ENCODE results near the gene COQ2. TPM values are rescaled to one million over a fixed set of nuclear protein-coding genes. Genes with fewer than 3 reads are reported as not detected.
"Not testable (repeated sequence)": the region's sequence is repeated elsewhere in the genome, so short reads cannot be mapped to it uniquely, and the experiment has no call there.

Gene COQ2
- total RNA-seq, 6 experiments from 2014 or later = 6.9 to 15.5 (median 10.6) TPM

DNA sequence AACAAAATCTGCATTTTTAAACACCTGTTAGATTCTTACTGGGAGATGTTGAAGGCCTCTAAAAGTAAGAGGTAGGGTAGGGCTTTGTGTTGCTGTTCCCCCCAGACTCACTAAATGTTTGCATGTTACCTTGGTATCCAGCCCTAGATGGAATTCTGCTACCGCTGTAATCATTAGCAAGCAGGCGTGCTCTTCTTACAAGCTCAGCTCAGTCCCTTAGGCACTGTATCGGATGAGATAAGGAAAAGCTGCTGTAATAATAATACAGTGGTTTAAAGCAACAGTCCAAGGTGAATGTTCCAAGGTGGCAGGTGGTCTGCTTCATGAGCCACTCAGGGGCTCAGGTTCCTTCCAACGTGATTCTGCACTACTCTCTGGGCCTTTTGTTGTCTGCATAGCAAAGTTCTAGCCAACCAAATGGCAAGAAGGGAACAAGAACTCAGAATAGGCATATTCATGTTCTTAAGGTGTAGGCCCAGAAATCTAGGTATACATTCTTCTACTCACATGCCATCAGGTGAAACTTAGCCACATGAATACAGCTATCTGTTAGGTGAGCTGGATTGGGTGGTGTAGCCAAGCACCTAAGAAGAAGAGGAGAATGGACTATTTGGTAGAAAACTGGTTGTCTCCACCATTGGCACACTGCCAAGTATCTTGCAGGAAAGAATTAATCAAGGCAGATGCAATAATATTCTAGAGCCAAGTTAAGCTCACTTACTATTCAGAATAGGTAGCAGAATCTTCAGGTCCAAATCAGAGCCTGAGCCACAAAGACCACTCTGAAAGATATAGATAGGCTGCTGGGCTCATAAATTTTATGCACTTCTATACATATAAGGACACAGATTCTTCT lies 46.0 kb downstream of the COQ2 start:
- no peak for DNase-seq
- no peaks in the 10 kb centered on the region for H3K36me3 ChIP-seq
- no peak for TF ChIP-seq POLR2A (IDR thresholded peaks at IDR 0.05)
- TF ChIP-seq, protein P1, sequence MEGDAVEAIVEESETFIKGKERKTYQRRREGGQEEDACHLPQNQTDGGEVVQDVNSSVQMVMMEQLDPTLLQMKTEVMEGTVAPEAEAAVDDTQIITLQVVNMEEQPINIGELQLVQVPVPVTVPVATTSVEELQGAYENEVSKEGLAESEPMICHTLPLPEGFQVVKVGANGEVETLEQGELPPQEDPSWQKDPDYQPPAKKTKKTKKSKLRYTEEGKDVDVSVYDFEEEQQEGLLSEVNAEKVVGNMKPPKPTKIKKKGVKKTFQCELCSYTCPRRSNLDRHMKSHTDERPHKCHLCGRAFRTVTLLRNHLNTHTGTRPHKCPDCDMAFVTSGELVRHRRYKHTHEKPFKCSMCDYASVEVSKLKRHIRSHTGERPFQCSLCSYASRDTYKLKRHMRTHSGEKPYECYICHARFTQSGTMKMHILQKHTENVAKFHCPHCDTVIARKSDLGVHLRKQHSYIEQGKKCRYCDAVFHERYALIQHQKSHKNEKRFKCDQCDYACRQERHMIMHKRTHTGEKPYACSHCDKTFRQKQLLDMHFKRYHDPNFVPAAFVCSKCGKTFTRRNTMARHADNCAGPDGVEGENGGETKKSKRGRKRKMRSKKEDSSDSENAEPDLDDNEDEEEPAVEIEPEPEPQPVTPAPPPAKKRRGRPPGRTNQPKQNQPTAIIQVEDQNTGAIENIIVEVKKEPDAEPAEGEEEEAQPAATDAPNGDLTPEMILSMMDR (IDR thresholded peaks at IDR 0.05) = no peak
- no peaks in the 10 kb centered on the region for H3K27me3 ChIP-seq
- WGBS (ENCODE audit: insufficient coverage, low coverage, low lambda C conversion rate, missing lambda C conversion rate) = 89% methylated on average over 4 of the region's 4 CpGs
- H3K4me1 ChIP-seq = no peaks in the 10 kb centered on the region
- ATAC-seq = no peak
- no peak overlapping the region for H3K4me3 ChIP-seq
- intact Hi-C loops (cut with DNase I) = no loop called here
- no peak overlapping the region for H3K27ac ChIP-seq
- H3K9me3 ChIP-seq = no peaks in the 10 kb centered on the region

DNA sequence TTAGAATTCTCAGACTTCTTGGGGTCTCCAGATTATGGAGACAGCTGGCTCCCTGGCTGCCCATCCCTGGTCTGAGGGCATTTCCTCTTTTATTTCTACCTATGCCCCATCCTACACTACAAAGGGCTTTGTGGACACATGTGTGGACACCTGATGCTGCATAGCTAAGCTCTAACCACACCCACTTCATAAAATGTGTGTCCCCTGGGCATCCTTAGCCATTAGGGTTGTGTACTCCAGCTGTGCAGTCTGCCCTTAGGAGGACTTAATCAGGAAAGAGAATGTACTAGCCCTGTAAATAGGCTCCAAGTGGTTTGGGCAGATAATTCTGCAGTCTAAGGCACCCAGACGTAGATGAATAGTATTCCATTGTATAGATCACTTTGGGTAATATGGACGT lies 47.0 kb downstream of the COQ2 start:
- no peaks in the 10 kb centered on the region for H3K27me3 ChIP-seq
- WGBS (ENCODE audit: insufficient coverage, low coverage, low lambda C conversion rate, missing lambda C conversion rate) = 100% methylated on average over 2 of the region's 2 CpGs
- intact Hi-C loops (cut with DNase I) = no loop called here
- H3K9me3 ChIP-seq = no peaks in the 10 kb centered on the region
- no peaks in the 10 kb centered on the region for H3K4me1 ChIP-seq
- no peak for TF ChIP-seq POLR2A (IDR thresholded peaks at IDR 0.05)
- TF ChIP-seq, protein P1 (IDR thresholded peaks at IDR 0.05) = no peak
- ATAC-seq = no peak
- H3K36me3 ChIP-seq = no peaks in the 10 kb centered on the region
- no peak for DNase-seq
- no peak overlapping the region for H3K27ac ChIP-seq
- no peak overlapping the region for H3K4me3 ChIP-seq

DNA sequence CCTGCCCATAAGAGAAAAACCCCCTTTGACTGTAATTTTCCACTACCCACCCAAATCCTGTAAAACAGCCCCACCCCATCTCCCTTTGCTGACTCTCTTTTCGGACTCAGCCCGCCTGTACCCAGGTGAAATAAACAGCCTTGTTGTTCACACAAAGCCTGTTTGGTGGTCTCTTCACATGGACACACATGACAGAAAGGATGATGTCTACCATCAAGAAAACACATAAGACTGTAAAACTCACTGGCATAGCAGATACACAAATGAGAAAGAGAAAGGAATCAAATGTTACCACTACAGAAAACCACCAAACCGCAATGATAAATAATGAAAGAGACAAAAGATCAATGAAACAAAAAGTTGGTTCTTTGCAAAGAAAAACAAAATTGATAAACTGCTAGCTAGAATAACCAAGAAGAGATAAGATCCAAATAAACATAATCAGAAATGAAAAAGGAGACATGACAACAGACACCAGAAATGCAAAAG lies 48.9 kb downstream of the COQ2 start:
- intact Hi-C loops (cut with DNase I) = not testable (repeated sequence)
- 64% methylated on average over 3 of the region's 3 CpGs for WGBS (ENCODE audit: insufficient coverage, low coverage, low lambda C conversion rate, missing lambda C conversion rate)

DNA sequence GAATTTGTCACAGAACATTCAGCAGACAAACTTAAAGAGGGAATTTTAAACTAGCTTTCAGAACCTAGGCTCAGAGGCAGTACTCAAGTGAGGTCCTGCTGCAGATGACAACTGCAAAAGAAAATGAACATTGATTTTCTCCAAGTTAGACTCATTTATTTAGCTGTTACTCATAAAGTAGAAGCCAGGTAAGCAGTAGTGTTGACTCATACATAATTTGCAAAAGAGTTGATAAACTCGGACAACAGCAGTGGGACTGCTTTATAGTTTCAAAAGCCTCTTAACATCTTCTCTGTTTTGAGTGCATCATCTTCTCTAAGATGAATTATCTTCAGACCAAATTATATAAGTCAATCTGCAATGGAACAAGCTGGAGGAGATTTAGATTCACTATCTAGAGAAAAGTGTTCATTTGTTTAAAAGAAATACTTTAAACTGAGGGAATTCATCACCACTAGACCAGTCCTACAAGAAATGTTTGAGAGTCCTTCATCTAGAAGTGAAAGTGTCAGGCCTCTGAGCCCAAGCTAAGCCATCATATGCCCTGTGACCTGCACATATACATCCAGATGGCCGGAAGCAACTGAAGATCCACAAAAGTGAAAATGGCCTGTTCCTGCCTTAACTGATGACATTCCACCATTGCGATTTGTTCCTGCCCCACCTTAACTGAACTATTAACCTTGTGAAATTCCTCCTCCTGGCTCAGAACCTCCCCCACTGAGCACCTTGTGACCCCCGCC lies 49.5 kb downstream of the COQ2 start:
- TF ChIP-seq, protein P1 (IDR thresholded peaks at IDR 0.05) = no peak
- no peak for TF ChIP-seq POLR2A (IDR thresholded peaks at IDR 0.05)
- no peak for DNase-seq
- intact Hi-C loops (cut with DNase I) = no loop called here
- H3K27ac ChIP-seq = no peak overlapping the region
- H3K9me3 ChIP-seq = no peaks in the 10 kb centered on the region
- H3K4me1 ChIP-seq = no peaks in the 10 kb centered on the region
- no peak overlapping the region for H3K4me3 ChIP-seq
- WGBS (ENCODE audit: insufficient coverage, low coverage, low lambda C conversion rate, missing lambda C conversion rate) = 62% methylated on average over 4 of the region's 4 CpGs
- no peaks in the 10 kb centered on the region for H3K36me3 ChIP-seq
- no peaks in the 10 kb centered on the region for H3K27me3 ChIP-seq
- no peak for ATAC-seq

More for the DNA sequence above, 48.9 kb downstream of the COQ2 start:
- not testable (repeated sequence) for ATAC-seq, H3K27ac ChIP-seq, H3K27me3 ChIP-seq, H3K4me3 ChIP-seq, H3K36me3 ChIP-seq, H3K9me3 ChIP-seq, DNase-seq, H3K4me1 ChIP-seq

DNA sequence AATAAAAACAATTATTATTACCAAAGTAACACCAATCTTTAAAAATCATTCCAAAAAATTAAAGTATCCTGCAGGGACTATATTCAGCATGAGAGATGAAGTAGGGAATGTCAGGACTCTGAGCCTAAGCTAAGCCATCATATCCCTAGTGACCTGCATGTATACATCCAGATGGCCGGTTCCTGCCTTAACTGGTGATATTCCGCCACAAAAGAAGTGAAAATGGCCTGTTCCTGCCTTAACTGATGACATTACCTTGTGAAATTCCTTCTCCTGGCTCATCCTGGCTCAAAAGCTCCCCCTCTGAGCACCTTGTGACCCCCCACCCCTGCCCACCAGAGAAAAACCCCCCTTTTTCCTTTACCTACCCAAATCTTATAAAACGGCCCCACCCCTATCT lies 50.2 kb downstream of the COQ2 start:
- ATAC-seq; H3K27ac ChIP-seq; H3K9me3 ChIP-seq; H3K4me3 ChIP-seq; H3K36me3 ChIP-seq; DNase-seq; H3K27me3 ChIP-seq; intact Hi-C loops (cut with DNase I); H3K4me1 ChIP-seq: not testable (repeated sequence)
- WGBS (ENCODE audit: insufficient coverage, low coverage, low lambda C conversion rate, missing lambda C conversion rate) = 86% methylated on average over 1 of the region's 3 CpGs
